ENCODE data around the gene HSPA1A.

GRCh38 chr6:31771992-31772358 is 43.4 kb upstream of the HSPA1A start:
- TF ChIP-seq CTCF (IDR thresholded peaks at IDR 0.05; ENCODE audit: low read depth, low read length, missing input control) (no peak), RXRA (IDR thresholded peaks at IDR 0.05) (no peak)
